Right ventricle myocardium inferior (tissue), 1 donor: ENCODE measurements around the gene FXYD1. TPM values are rescaled to one million over a fixed set of nuclear protein-coding genes. Genes with fewer than 3 reads are reported as not detected.
"Not testable (repeated sequence)": the region's sequence is repeated elsewhere in the genome, so short reads cannot be mapped to it uniquely, and the experiment has no call there.

Experiments
- ATAC-seq: fragments of 200-7000 bp; cut with Tn5 transposase; one replicate; pipeline ENCODE4 v1.9.1; 2020; ENCODE audit warnings: mild to moderate bottlenecking, moderate library complexity
- DNase-seq: peaks from one replicate; pipeline ENCODE4 v3.0.0; 2021; ENCODE audit errors: missing footprints
- intact Hi-C: fragments of 100-400 bp; cut with DNase I; formaldehyde crosslinking; loops from one replicate; pipeline ENCODE4 v1.11.0; 2022
- long read RNA-seq: library from polyadenylated mRNA; unstranded; transcript quantifications from one replicate; pipeline ENCODE4 v2.0.0, GENCODE V29; 2021
- total RNA-seq: library from RNA; stranded (reverse); fragmentation: NEBNext Ultra II Directional; extraction: Animal tissue kit (Norgen Biotek cat#: 25700); gene quantifications from one replicate; pipeline ENCODE4 v1.2.1, GENCODE V29; 2021
- donor health status: DM: no; HTN: yes; CAD: no; lungs with severe emphysema.

FXYD1 gene
- total RNA-seq, result 556 TPM
- long read RNA-seq, transcript FXYD1-201 (8 exons, 592 nt), result minor isoform, 18 of 112 reads
- long read RNA-seq, transcript FXYD1-202 (8 exons, 594 nt), result minor isoform, 7 of 112 reads
- long read RNA-seq, transcript FXYD1-206 (8 exons, 486 nt), result major isoform, 42 of 112 reads
- long read RNA-seq, partial matches to known transcripts, result 33 of 112 reads
- long read RNA-seq, other reads (novel, unspliced or antisense), result 9 of 112 reads

DNA sequence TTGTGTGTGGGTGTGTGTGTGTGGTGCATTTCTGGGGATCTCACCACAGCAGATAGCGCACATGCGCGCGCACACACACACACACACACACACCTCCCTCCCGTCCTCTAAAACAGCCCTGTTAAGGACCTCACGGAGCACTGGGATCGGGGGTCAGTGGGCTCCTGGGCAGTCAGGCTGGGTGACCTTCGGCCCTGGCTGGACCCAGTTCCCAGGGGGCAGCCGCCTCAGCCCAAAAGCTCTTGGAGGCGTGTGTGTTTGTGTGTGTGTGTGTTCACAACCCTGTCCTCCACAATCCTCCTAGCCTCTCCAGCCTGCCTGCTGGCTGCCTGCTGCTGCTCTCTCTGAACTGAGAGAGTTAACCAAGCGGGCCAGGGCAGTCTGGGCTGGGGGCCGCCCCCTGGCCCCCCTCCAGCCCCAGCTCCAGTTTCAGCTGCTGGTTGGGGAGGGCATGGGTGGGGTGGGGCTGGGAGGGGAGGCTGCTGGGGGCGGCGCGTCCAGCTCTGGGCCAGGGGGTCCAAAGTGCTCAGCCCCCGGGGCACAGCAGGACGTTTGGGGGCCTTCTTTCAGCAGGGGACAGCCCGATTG lies at the start of gene FXYD1:
Gene FXYD1, plus strand, starts transcription at position 520 of the 588 bp plus-strand sequence. CDS start 1,256 bp downstream, outside the sequence.
- ATAC-seq (peak; percentile 53), DNase-seq (no peak)
- intact Hi-C loops, result no loop called here

DNA sequence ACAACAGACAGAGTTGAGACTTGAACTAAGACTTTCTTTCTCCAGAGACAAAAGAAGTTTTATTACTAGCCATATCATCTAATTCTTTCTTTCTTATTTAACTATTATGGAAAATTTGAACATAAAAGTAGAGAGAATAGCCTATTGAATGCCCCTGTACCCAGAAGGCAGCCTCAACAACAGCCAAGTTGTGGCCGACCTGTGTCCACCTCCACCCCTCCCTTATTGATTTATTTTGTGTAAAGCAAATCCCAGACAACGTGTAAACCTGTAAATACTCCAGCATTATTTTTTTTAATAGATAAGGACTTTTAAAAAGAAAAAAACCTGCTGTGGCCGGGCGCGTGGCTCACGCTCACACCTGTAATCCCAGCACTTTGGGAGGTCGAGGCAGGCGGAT lies 49.1 kb upstream of the FXYD1 start:
- ATAC-seq (no peak), DNase-seq (no peak)
- intact Hi-C loops, result no loop called here

DNA sequence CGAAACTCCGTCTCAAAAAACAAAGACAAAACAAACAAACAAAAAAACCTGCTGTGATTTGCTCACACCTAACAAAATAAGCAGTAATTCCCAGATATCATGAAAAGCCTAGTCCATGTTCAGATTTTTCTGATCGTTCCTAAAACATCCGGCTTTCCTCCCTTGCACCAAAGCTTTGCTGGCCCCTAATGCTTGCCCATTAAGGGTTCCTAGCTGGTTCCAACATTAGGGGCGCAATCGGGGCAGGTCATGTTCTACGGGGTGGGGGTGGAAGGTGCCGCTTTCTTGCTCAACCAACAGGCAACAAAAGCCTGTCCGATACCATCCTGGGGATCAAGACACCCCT lies 48.5 kb upstream of the FXYD1 start:
- no peak for DNase-seq
- ATAC-seq, result no peak
- intact Hi-C loops, result loop anchor here (1.0 kb wide), 2 partner anchors 46 to 117 kb away; no protein-coding TSS in a partner anchor

DNA sequence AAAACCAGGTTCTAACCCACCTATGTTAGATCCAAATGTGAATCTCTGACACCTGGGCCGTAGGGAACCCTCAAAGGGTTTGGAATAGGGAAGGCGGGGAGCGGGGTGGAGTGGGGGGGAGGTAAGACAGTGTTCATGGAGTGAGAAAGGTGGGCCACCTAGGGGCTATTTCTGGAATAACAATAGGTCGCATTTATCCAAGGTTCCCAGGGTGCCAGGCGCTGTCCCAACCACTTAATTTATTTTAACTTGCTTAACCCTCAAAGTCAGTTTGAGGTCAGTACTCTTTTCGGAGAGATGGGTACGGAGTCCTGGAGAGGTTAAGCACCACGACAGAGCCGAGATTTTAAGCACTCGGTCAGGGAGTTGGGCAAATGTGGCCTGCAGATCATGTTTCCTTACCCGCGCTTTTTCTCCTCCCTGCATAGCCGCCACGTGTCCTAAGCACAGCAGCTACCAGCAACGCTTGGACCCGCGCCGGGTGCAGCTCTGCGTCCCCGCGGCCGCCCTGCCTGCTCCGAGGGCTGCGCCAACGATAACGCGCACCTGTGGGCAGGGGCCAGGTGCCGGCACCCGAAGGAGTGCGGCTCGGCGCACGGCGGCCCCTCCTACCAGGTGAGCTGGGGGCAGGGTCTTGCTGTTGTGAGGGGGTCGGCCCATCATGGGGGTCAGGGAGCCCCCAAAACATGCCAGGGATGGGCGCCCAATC lies 48.0 kb upstream of the FXYD1 start:
- intact Hi-C loops, result loop anchor here (1.0 kb wide), 2 partner anchors 46 to 117 kb away; no protein-coding TSS in a partner anchor

DNA sequence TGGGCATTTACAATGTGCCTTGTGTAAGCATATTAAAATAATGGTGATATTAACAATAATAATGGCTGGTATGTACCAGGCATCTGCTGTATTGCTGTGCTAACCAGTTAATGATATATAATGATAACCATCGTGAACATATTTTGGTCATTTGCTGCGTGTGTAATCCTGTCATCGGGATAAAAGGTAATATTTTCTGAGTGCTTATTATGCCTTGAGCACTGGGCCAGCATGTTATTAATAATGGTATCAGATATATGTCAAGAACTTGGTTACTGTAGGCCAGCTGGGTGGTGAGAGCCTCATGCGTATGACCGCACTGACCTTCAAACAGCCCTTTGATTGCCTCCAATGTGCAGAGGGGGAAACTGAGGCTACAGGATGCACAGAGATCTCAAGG lies 45.2 kb upstream of the FXYD1 start:
- ATAC-seq, result no peak
- intact Hi-C loops, result no loop called here
- DNase-seq, result no peak

More for the DNA sequence above, 48.0 kb upstream of the FXYD1 start:
- no peak for DNase-seq
- ATAC-seq, result peak; percentile 87

DNA sequence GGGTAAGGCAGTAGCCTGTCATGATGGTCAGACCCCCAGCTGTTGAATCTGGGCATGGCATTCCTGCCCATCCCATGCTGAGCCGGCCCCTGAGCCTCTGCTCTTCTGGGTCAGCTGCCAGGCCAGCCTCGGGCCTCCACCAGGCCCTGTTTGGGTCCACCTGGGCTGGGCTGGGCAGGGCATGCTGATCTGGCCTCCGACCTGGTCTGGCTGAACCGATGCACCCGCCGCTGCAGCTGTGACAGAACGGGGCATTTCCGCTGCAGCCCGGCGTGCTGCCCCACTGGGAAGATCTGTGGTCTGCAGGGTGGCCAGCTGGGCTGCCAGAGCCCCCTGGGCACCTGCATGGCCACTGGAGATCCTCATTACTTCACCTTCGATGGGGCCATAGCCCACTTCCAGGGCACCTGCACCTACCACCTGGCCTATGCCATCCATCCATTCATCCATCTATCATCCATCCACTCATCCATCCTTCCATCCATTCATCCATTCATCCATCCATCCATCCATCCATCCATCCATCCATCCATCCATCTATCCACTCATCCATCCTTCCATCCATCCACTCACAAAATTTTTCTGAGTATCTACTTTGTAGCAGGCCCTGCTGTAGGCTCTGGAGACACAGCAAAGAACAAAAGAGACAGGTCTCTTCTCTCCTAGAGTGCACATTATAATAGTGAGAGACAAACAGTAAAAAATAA lies 44.5 kb upstream of the FXYD1 start:
- intact Hi-C loops, result no loop called here

DNA sequence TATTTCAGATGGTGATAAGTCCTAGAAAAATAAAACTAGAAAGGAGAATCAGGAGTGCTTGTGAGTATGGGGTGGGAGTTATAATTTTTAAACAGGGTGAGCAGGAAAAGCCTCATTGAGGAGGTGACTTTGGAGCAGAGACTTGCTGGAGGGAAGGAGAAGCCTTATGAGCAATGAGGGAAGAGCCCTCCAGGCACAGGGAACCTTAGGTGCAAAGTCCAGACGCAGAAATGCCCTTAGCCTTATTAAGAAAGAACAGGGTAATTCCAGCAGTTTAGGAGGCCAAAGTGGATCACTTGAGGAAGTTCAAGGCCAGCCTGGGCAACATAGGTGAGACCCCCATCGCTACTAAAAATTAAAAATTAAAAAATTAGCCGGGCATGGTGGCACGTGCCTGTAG lies 44.0 kb upstream of the FXYD1 start:
- DNase-seq, result no peak
- no peak for ATAC-seq
- intact Hi-C loops, result no loop called here

More for the DNA sequence above, 44.5 kb upstream of the FXYD1 start:
- DNase-seq, result no peak
- ATAC-seq, result no peak

DNA sequence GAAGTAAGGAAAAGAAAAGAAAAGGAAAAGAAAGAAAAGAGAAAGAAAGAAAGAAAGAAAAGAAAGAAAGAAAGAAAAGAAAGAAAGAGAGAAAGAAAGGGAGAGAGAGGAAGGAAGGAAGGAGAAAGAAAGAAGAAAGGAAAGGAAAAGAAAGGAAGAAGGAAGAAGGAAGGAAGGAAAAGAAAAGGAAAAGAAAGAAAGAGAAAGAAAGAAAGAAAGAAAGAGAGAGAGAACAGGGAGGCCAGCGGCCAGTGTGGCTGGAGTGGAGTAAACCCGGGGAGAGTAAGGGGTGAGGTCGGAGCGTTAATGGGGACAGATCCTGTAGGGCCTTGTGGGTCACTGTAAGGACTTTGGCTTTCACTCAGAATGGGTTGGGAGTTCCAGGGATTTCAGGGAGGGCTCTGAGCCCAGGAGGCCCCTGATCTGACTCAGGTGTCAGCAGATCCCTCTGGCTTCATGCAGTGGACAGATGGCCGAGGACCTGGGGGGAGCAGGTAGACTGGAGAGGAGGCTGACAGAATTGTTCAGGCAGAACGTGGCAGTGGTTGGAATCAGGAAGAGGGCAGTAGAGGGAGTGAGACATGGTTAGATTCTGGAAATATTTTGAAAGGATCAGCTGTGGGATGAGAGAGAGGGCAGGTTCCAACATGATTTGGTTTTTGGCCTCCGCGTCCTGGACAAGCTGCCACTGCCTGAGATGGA lies 42.8 kb upstream of the FXYD1 start:
- ATAC-seq (no peak), DNase-seq (no peak)
- intact Hi-C loops, result no loop called here

DNA sequence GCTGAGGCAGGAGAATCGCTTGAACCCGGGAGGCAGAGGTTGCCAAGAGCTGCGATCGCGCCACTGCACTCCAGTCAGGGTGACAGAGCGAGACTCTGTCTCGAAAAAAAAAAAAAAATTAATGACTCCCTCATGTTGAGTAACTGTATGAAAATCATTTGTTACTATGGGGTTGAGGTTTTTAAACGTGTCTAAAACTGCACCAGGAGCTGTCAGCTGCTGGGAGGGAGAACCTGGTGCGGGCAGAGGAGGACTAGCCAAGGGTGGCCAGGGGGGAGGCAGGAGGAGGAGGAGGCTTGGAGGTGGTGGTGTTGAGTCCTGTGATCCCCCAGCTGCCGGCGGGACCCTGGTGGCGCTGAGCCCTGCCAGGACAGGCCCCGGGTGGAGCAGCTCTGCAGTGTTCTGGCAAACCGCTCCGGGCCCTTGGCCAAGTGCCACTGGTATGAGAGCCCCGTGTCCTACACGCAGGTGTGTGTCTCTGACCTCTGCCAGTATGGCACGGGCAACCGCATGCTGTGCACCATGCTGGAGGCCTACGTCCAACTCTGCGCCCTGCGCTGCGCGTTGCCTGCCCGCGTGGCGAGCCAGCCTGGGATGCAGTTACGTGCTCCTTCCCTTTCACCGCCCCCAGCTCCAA lies 40.1 kb upstream of the FXYD1 start:
- peak; percentile 45 for ATAC-seq
- DNase-seq, result peak; percentile 83
- intact Hi-C loops, result no loop called here

DNA sequence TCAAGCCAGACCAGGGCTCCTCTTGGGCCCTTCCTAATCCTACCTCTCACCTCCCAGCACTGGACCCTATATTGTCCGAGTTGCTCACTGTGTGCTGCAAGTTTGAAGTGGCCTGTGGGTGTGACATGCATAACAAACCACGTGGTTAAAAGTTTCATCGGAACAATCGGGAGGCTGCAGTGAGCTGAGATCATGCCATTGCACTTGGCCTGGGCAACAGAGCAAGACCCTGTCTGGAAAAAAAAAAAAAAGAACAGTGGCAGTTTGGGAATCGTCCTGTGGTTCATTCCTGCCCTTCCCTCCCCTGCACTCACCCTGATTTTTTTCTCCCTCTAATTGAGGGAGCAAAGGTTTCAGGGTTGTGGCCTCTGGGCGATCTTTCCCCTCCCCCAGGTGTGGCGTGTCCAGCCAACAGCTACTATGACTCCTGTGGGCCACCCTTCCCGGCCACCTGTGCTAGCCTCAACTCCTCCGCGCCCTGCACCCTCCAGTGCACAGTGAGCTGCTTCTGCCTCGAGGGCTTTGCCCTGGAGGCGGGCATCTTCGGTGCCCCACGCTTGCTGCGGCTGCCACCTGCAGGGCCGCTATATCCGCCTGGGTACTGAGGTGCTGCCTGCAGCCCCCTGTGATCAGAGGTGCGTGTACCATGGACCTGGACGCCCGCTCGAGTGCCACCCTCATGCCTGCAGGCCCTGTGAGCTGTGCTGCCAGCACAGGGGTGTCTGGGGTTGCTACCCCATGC lies 39.3 kb upstream of the FXYD1 start:
- ATAC-seq (peak; percentile 10), DNase-seq (no peak)
- intact Hi-C loops, result no loop called here

DNA sequence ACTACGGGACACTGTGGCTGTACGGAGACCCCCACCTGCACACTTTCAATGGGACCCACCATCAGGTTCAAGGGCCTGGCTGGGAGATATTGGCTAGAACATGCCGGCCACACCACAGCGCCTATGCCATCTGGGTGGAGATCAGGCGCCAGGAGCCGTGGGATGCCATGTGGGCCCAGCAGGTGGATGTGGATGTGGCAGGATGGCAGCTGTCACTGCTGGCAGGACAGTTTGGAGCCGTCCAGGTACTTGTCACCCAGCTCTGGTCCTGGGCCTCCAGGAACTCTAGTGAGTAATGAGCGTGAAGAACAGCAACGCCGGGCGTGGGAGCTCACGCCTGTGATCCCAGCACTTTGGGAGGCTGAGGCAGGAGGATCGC lies 38.7 kb upstream of the FXYD1 start:
- no peak for DNase-seq
- intact Hi-C loops, result no loop called here
- no peak for ATAC-seq

DNA sequence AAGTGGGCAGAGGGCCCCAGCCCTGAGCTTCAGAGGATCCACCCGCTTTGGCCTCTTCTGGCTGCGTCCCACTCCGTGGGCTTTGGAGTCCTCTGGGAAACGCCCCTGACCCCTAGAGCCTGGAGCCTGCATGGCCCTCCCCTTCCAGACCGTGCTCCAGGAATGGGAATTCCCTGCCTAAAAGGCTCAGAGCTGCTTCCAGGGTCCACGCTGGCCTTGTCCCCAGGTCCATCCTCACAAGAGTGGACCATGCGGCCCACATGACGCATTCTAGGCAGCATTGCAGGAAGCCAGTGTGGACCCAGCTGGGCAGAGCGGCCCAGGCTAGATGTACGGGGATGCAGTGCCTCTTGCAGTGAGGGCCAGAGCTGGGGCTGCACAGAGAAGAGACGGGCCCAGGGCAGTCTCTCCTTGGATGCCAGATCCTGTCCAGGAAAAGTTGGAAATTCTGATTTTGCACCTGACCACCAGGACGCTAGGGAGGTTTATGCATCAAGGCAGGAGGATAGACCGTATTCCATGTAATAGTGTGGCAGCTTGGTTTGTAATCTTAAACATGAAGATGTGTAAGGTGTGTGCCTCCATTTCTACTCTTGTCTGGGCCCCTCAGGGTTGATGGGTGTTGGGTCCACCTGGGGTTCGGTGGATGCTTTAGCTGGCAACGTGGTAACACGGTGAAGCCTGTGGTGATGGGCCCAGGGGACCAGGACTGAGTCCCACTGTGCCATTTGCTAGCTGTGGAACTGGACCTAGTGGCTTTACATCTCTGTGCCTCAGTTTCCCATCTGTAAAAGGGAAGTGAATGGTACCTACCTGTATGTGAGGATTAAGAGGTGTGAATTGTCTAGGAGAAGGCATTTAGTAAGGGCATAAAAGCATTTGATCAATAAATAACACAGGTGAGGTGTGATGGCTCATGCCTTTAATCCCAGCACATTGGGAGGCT lies 37.8 kb upstream of the FXYD1 start:
- intact Hi-C loops, result no loop called here
- ATAC-seq, result no peak
- no peak for DNase-seq

DNA sequence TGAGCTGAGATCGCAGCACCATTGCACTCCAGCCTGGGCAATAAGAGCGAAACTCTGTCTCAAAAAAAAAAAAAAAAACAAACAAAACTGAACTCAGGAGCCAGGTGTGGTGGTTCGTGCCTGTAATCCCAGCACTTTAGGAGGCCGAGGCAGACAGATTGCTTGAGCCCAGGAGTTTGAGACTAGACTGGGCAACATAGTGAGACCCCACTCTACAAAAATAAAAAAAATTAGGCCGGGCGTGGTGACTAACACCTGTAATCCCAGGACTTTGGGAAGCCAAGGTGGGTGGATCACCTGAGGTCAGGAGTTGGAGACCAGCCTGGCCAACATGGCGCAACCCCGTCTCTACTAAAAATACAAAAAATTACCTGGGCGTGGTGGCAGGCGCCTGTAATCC lies 36.7 kb upstream of the FXYD1 start:
- intact Hi-C loops, ATAC-seq, DNase-seq: not testable (repeated sequence)

DNA sequence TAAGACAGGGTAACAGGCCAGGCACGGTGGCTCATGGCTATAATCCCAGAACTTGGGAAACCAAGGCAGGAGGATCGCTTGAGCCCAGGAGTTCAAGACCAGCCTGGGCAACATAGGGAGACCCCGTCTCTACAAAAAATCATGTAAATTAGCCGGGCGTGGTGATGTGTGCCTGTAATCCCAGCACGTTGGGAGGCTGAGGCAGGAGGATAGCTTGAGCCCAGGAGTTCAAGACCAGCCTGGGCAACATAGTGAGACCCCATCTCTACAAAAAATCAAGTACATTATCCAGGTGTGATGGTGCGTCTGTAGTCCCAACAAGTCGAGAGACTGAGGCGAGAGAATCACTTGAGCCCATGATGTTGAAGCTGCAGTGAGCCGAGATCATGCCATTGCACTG lies 35.0 kb upstream of the FXYD1 start:
- intact Hi-C loops, DNase-seq, ATAC-seq: not testable (repeated sequence)

DNA sequence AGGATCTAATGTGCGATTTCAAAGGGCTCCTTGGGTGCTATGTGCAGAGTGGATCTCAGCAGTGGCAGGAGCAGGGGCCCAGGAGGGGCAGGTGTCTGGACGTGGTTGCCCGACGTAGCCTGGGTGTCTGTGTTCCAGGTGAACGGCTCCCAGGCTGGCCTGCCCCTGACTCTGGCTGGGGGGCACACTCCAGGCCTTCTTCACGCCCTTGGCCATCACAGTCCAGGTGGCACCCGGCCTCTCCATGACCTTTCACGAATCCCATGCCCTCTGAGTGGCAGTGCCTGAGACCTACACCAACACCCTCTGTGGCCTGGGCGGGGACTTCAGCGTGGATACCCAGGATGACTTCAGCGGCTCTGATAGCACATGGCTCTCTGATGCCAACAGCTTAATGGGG lies 34.3 kb upstream of the FXYD1 start:
- ATAC-seq, result no peak
- DNase-seq, result no peak
- intact Hi-C loops, result no loop called here

DNA sequence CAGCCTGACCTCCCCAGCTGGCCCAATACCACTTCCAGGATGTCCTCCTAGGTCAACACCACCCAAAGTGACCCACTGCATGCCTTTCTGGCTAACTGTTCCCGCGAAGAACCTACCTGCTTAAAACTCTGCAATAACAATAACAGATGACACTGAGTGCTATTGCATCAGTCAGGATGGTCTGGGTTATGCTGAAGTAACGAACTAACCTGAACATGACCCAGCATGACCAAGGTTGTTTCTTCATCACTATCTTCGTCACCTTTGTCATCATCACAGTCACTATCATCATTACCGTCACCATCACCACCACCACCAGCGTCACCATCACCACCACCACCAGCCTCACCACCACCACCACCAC lies 33.6 kb upstream of the FXYD1 start:
- ATAC-seq, result no peak
- intact Hi-C loops, result no loop called here
- DNase-seq, result no peak
